GM21576 (cell line): ENCODE results near the gene PGGHG.
"Not testable (repeated sequence)": the region's sequence is repeated elsewhere in the genome, so short reads cannot be mapped to it uniquely, and the experiment has no call there.

Experiments
- ATAC-seq: cut with Tn5 transposase; IDR thresholded peaks from one replicate; pipeline ENCODE4 v1.9.1; 2021; ENCODE audit warnings: mild to moderate bottlenecking, moderate library complexity; ENCODE audit not compliant: unreplicated experiment

The PGGHG gene

DNA sequence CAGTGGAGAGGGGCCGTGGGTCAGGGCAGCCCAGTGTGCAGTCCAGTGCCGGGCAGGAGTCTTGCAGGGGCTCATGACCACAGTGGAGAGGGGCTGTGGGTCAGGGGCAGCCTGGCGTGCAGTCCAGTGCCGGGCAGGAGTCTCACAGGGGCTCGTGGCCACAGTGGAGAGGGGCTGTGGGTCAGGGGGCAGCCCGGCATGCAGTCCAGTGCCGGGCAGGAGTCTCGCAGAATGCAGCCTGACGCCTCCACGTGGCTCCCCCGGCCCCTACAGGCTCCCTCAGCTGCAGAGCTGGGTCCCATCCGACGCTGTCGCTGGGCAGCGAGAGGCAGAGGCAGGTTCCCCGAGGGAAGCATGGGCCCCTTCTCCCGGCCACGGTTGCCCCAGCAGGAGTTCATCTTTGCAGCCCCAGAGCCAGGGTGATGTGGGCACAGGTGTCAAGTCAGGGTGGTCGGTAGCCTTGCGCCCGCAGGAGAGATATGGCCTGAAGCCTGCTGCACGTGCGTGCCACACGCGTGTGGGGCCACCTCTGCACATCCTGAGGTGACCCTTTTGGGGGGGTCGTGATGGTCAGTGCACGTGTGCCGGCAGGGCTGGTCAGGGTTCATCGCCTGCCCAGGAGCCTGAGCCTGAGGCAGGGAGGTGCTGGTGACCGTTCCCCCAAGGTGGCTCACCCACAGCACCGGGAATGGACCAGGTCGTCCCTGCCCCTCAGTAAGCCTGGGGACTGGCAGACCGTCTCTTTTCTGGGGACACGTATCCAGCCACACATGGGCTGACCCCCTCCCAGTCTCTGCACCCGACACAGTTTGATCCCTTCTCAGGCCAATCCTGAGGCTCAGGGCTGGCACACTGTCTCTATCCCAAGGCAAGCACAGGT lies 7.5 kb downstream of the PGGHG start:
- ATAC-seq: no peak

- no peak for ATAC-seq
Observed at GRCh38 chr11:297051-297585, 8.2 kb downstream of the PGGHG start.

- no peak for ATAC-seq
Observed at GRCh38 chr11:297586-298405, 8.9 kb downstream of the PGGHG start.

DNA sequence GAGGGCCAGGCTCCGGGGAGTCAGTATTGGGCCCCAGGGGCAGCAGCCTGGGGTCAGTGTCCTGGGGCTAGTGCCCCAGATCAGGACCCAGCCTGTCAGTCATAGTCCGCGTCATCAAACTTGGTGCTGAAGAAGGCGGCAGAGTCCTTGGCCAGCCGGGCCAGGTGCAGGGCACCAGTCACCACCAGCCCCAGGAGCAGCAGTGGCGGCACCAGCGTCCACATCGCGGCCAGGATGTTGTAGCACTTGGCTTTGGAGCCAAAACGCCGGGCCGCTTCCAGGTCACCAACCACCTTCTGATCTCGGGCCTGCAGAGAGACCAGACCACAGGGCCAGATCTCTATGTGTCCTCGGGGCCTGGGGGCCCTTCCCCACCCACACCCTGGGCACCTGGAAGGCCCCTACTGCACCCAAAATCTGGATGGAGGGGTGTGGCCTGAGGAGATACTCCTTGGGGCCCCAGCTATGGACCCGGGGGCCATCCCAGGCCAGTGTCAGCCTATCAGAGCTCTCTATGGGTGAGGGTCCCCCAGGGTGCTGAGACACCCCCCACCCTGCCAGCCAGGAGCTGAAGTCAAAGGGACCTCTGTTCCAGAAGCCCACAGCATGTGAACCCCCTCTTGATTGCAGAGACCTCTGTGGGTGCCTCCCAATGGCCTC lies 9.6 kb downstream of the PGGHG start:
- ATAC-seq: no peak

- ATAC-seq: no peak
Observed at GRCh38 chr11:299081-299891, 10.4 kb downstream of the PGGHG start, which contains the start of gene IFITM5. Gene IFITM5 (minus strand): TSS chr11:299526. CDS start chr11:299490, 36 bp downstream.

- no peak for ATAC-seq
Observed at GRCh38 chr11:299951-300735, 11.2 kb downstream of the PGGHG start.

- ATAC-seq: no peak
Observed at GRCh38 chr11:303363-303762, 14.4 kb downstream of the PGGHG start.

GRCh38 chr11:304061-304506 lies 15.2 kb downstream of the PGGHG start:
- no peak for ATAC-seq

DNA sequence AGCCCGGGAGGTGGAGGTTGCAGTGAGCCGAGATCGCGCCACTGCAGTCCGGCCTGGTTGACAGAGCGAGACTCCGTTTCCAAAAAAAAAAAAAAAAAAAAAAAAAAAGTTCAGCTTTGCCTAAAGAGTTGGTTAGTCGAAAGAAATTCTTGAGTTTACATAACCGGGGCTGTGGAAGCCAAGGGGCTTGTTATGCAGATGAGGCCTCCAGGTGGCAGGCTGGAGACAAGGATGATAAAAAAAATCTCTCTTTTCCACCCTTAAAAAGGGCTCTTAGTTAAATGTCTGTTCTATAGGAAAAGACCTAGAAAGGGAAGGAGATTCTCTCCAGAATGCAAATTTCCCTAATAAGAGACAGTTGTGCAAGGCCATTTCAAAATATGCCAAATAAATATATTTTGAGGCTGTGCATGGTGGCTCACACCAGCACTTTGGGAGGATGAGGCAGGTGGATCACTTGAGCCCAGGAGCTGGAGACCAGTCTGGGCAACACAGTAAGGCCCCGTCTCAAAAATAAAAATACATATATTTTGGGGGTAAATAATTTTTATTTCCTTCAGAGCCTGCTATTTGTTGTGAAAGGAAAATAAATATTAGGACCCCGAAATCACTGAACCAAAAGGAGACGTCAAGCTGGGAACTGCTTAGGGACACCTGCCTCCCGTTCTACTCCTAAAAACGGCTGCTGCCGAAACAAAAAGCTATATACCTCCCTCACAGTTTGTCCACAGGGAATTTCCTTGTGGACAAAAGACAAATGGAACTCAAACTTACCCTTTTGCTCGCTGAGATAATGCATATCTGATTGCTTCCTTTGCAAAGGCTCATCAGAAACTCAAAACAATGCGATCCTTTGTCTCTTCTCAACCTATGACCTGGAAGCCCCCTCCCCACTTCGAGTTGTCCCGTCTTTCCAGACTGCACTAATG lies 16.3 kb downstream of the PGGHG start:
- no peak for ATAC-seq

DNA sequence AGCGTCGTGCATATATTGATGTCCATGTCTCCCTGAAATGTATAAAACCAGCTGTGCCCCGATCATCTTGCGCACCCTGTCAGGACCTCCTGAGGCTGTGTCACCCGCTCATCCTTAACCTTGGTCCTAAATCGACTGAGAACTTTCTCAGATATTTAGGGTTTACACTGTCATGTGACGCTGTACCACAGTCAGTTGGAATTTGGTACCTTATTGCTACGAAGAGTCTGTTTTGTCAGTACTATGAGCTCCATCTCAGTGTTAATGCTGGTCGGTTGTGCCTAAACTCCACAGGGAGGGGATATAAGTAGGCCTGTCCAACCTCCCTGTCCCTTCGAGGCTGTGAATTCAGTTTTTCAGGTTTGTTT lies 16.9 kb downstream of the PGGHG start:
- ATAC-seq: no peak

- ATAC-seq: no peak
Observed at GRCh38 chr11:306645-307371, 17.9 kb downstream of the PGGHG start.

- ATAC-seq: not testable (repeated sequence)
Observed at GRCh38 chr11:307766-308708, 19.1 kb downstream of the PGGHG start, which contains the start of gene IFITM2. Gene IFITM2 (plus strand): TSS chr11:307816. CDS start chr11:308193, 377 bp downstream.

GRCh38 chr11:308740-309665 lies 20.1 kb downstream of the PGGHG start:
- not testable (repeated sequence) for ATAC-seq

GRCh38 chr11:309979-310572 lies 21.1 kb downstream of the PGGHG start:
- not testable (repeated sequence) for ATAC-seq
